Glomerular visceral epithelial cell (primary cell): ENCODE data around the gene ATP7A.
"Not testable (repeated sequence)": the region's sequence is repeated elsewhere in the genome, so short reads cannot be mapped to it uniquely, and the experiment has no call there.

Source experiments
- DNase-seq: peaks from one replicate; pipeline ENCODE4 v3.0.0-alpha.2; 2016; ENCODE audit errors: extremely low spot score

ATP7A gene

GRCh38 chrX:77910108-77910840 lies at the start of gene ATP7A:
TSS of gene ATP7A (plus strand) at chrX:77910693. CDS start at chrX:77971642, 60,949 bp downstream.
- peak; percentile 89 for DNase-seq

- DNase-seq: no peak
Measured at GRCh38 chrX:77875372-77875771, 35.1 kb upstream of the ATP7A start.

GRCh38 chrX:77881418-77881817 lies 29.1 kb upstream of the ATP7A start:
- not testable (repeated sequence) for DNase-seq

- DNase-seq: no peak
Measured at GRCh38 chrX:77892887-77893286, 17.6 kb upstream of the ATP7A start.

- no peak for DNase-seq
Measured at GRCh38 chrX:77893713-77894112, 16.8 kb upstream of the ATP7A start.

- peak; percentile 96 for DNase-seq
Measured at GRCh38 chrX:77894921-77895886, 15.3 kb upstream of the ATP7A start, which contains the start of gene MAGT1. TSS of gene MAGT1 (minus strand) at chrX:77895435. CDS start at chrX:77895410, 25 bp downstream.

GRCh38 chrX:77899081-77899828 lies 11.2 kb upstream of the ATP7A start, which contains the start of gene COX7B:
TSS of gene COX7B (plus strand) at chrX:77899468. CDS start at chrX:77899554, 86 bp downstream.
- peak; percentile 94 for DNase-seq

GRCh38 chrX:77900688-77901087 lies 9.8 kb upstream of the ATP7A start:
- no peak for DNase-seq

GRCh38 chrX:77901506-77901905 lies 9.0 kb upstream of the ATP7A start:
- DNase-seq: no peak

GRCh38 chrX:77917294-77917933 lies 6.9 kb downstream of the ATP7A start:
- DNase-seq: no peak

- DNase-seq: no peak
Measured at GRCh38 chrX:77918568-77918967, 8.1 kb downstream of the ATP7A start.

GRCh38 chrX:77919370-77919769 lies 8.9 kb downstream of the ATP7A start:
- DNase-seq: not testable (repeated sequence)

GRCh38 chrX:77922787-77923186 lies 12.3 kb downstream of the ATP7A start:
- no peak for DNase-seq

GRCh38 chrX:77924320-77924859 lies 13.9 kb downstream of the ATP7A start:
- no peak for DNase-seq

- DNase-seq: no peak
Measured at GRCh38 chrX:77925764-77926163, 15.3 kb downstream of the ATP7A start.

GRCh38 chrX:77930581-77930980 lies 20.1 kb downstream of the ATP7A start:
- DNase-seq: no peak

GRCh38 chrX:77935886-77936285 lies 25.4 kb downstream of the ATP7A start:
- no peak for DNase-seq

- DNase-seq: no peak
Measured at GRCh38 chrX:77936299-77936698, 25.8 kb downstream of the ATP7A start.

GRCh38 chrX:77937291-77937690 lies 26.8 kb downstream of the ATP7A start:
- DNase-seq: no peak

GRCh38 chrX:77938083-77938680 lies 27.7 kb downstream of the ATP7A start:
- DNase-seq: no peak

- not testable (repeated sequence) for DNase-seq
Measured at GRCh38 chrX:77945031-77945430, 34.5 kb downstream of the ATP7A start.
